ENCODE results near the gene CCDC81.
"Not testable (repeated sequence)": the region's sequence is repeated elsewhere in the genome, so short reads cannot be mapped to it uniquely, and the experiment has no call there.

The CCDC81 gene

GRCh38 chr11:86374586-86374985 is at the start of gene CCDC81:
TSS of gene CCDC81 (plus strand) at chr11:86374887. CDS start at chr11:86375164, 277 bp downstream.
- DNase-seq = no peak

- DNase-seq = no peak
These were observed 39.4 kb upstream of the CCDC81 start for GRCh38 chr11:86335131-86335767.

- no peak for DNase-seq
These were observed 37.5 kb upstream of the CCDC81 start for GRCh38 chr11:86337227-86337626.

- DNase-seq = no peak
These were observed 33.3 kb upstream of the CCDC81 start for GRCh38 chr11:86341382-86341781.

- no peak for DNase-seq
These were observed 28.2 kb upstream of the CCDC81 start for GRCh38 chr11:86346513-86346912.

GRCh38 chr11:86355256-86355655 is 19.4 kb upstream of the CCDC81 start:
- DNase-seq = no peak

GRCh38 chr11:86357412-86357811 is 17.3 kb upstream of the CCDC81 start:
- not testable (repeated sequence) for DNase-seq

GRCh38 chr11:86358720-86359119 is 16.0 kb upstream of the CCDC81 start:
- DNase-seq = no peak

GRCh38 chr11:86360775-86361395 is 13.8 kb upstream of the CCDC81 start:
- no peak for DNase-seq

- DNase-seq = no peak
These were observed 11.3 kb upstream of the CCDC81 start for GRCh38 chr11:86363424-86363823.

GRCh38 chr11:86365546-86365945 is 9.1 kb upstream of the CCDC81 start:
- DNase-seq = no peak

- no peak for DNase-seq
These were observed 5.0 kb upstream of the CCDC81 start for GRCh38 chr11:86369668-86370067.

GRCh38 chr11:86370171-86370570 is 4.5 kb upstream of the CCDC81 start:
- no peak for DNase-seq

GRCh38 chr11:86370922-86371594 is 3.6 kb upstream of the CCDC81 start:
- DNase-seq = peak; percentile 21

GRCh38 chr11:86372041-86372440 is 2.6 kb upstream of the CCDC81 start:
- DNase-seq = no peak

GRCh38 chr11:86372586-86372985 is 2.1 kb upstream of the CCDC81 start:
- DNase-seq = no peak

- DNase-seq = no peak
These were observed 618 bp upstream of the CCDC81 start for GRCh38 chr11:86374069-86374468.

GRCh38 chr11:86377972-86378371 is 3.3 kb downstream of the CCDC81 start:
- DNase-seq = no peak

GRCh38 chr11:86380295-86381059 is 5.8 kb downstream of the CCDC81 start:
- no peak for DNase-seq

GRCh38 chr11:86383041-86383955 is 8.6 kb downstream of the CCDC81 start:
- DNase-seq = no peak

GRCh38 chr11:86386283-86386682 is 11.6 kb downstream of the CCDC81 start:
- no peak for DNase-seq

- DNase-seq = no peak
These were observed 12.1 kb downstream of the CCDC81 start for GRCh38 chr11:86386746-86387145.

All from GF-D8 (cell line).